ENCODE data around the gene EIF4ENIF1. TPM values are rescaled to one million over a fixed set of nuclear protein-coding genes. Genes with fewer than 3 reads are reported as not detected.

EIF4ENIF1 gene
- total and polyA plus RNA-seq, 9 of the 15 experiments (the other 6 are each of a cell fraction or from before 2014, with no cell fraction given), result 2.5 to 24.9 (median 15.8) TPM

- TF ChIP-seq NBN (IDR thresholded peaks at IDR 0.05; ENCODE audit: low read depth), result no peak
- no peak for TF ChIP-seq ZNF589 (CRISPR knock-in tag; IDR thresholded peaks at IDR 0.05; ENCODE audit: low read depth)
Measured at GRCh38 chr22:31442768-31443489, 46.7 kb downstream of the EIF4ENIF1 start (continued).

- Histone ChIP-seq H3K79me2 (ENCODE audit: control insufficient read depth, insufficient read depth, low read length) (no peaks in the 10 kb centered on the region), H3K4me2 (ENCODE audit: insufficient read depth, low read length) (no peak overlapping the region), H3K9ac (ENCODE audit: insufficient read depth in 1 of 2, low read depth in 2 of 2, low read length in 2 of 2) (no peak overlapping the region), H3K4me1 (replicated peaks in 1 of 2; ENCODE audit: control insufficient read depth in 2 of 2, insufficient read depth in 2 of 2, low read length in 2 of 2) (peaks cover 0 to 3% of the 10 kb centered on the region in 2 experiments; a peak in 1 of 5 replicates), H3K4me3 (no peak overlapping the region), H3K27ac (ENCODE audit: extremely low read depth, low read depth, low read length) (no peak overlapping the region), H4K20me1 (replicated peaks; ENCODE audit: control insufficient read depth, insufficient read depth, low read length) (no peaks in the 10 kb centered on the region), H3K9me1 (ENCODE audit: control insufficient read depth, insufficient read depth, low read length) (no peaks in the 10 kb centered on the region), H3K27me3 (ENCODE audit: control insufficient read depth in 2 of 2, insufficient read depth in 2 of 2, low read length in 2 of 2) (no peaks in the 10 kb centered on the region), H2AFZ (ENCODE audit: low read depth, low read length) (no peak overlapping the region), H3K36me3 (ENCODE audit: control insufficient read depth, insufficient read depth, low read length) (peaks cover 84% of the 10 kb centered on the region), H3K9me3 (replicated peaks; ENCODE audit: control insufficient read depth, insufficient read depth, low read depth, low read length) (no peaks in the 10 kb centered on the region)
- POLR2A ChIA-PET, result interaction anchor here (0.7 kb wide), 1 partner anchor 18 kb away, joined by 3 read pairs; no protein-coding TSS in a partner anchor
- BruUV-seq (replicated peaks), result no TSS peak
- DNase-seq (ENCODE audit: extremely low read depth in 1 of 4, low spot score in 3 of 4), result no peak
- CTCF ChIA-PET (ENCODE audit: low intra/inter-chr PET ratio), result no interaction called here
- in situ Hi-C loops (cut with MboI), result no loop called here
- ATAC-seq, result no peak
- 97% methylated on average over 3 of the region's 5 CpGs for WGBS (ENCODE audit: insufficient coverage, low coverage, missing lambda C conversion rate)
- intact Hi-C loops (cut with micrococcal nuclease), result no loop called here
- FAIRE-seq, result no peak
- TF ChIP-seq NFIX (CRISPR knock-in tag; IDR thresholded peaks at IDR 0.05; ENCODE audit: low read depth) (no peak), RBM15 (IDR thresholded peaks at IDR 0.05; ENCODE audit: insufficient read depth, low read length) (no peak), PHB (CRISPR knock-in tag; IDR thresholded peaks at IDR 0.05) (no peak), SMAD2 (IDR thresholded peaks at IDR 0.05; ENCODE audit: low read depth, low read length) (no peak), BRD9 (IDR thresholded peaks at IDR 0.05; ENCODE audit: low read depth, partially characterized antibody) (no peak), PRMT5 (CRISPR knock-in tag; IDR thresholded peaks at IDR 0.05) (no peak), HINFP (tag; conservative IDR thresholded peaks at IDR 0.05; ENCODE audit: low read depth) (no peak), CHAMP1 (IDR thresholded peaks at IDR 0.05) (no peak), ZNF274 (IDR thresholded peaks at IDR 0.05; ENCODE audit: borderline replicate concordance, low read depth, low read length) (no peak), ZNF639 (CRISPR knock-in tag; conservative IDR thresholded peaks at IDR 0.05 in 1 of 2, IDR thresholded peaks at IDR 0.05 in 1 of 2) (no peak), MED1 (CRISPR knock-in tag; IDR thresholded peaks at IDR 0.05; ENCODE audit: borderline replicate concordance) (no peak), MXD1 (CRISPR knock-in tag; IDR thresholded peaks at IDR 0.05; ENCODE audit: borderline replicate concordance, poor library complexity, severe bottlenecking) (no peak)
Measured at GRCh38 chr22:31441652-31442051, 48.0 kb downstream of the EIF4ENIF1 start.
